IPS-18c (cell line): ENCODE results near the gene TTLL9.
A peak's percentile ranks its signal among the peaks of the same experiment; 100 is the strongest.

Source experiments
- H3K4me3 ChIP-seq: 2 replicates; pipeline ENCODE4 v1.7.0; 2013; ENCODE audit warnings: low read depth, mild to moderate bottlenecking, low read length, moderate library complexity; ENCODE audit not compliant: insufficient read depth
- H3K9me3 ChIP-seq: one replicate; pipeline ENCODE4 v1.6.1; 2013; ENCODE audit warnings: mild to moderate bottlenecking, low read length, moderate library complexity; ENCODE audit not compliant: control insufficient read depth, insufficient read depth

TTLL9 gene

GRCh38 chr20:31969991-31970390 lies 99.6 kb downstream of the TTLL9 start:
- Histone ChIP-seq H3K4me3 (no peak overlapping the region), H3K9me3 (no peaks in the 10 kb centered on the region)

- Histone ChIP-seq H3K4me3 (no peak overlapping the region), H3K9me3 (no peaks in the 10 kb centered on the region)
Measured at GRCh38 chr20:31972471-31973021, 102.1 kb downstream of the TTLL9 start.

- Histone ChIP-seq H3K4me3 (no peak overlapping the region), H3K9me3 (no peaks in the 10 kb centered on the region)
Measured at GRCh38 chr20:31974296-31974695, 103.9 kb downstream of the TTLL9 start.

DNA sequence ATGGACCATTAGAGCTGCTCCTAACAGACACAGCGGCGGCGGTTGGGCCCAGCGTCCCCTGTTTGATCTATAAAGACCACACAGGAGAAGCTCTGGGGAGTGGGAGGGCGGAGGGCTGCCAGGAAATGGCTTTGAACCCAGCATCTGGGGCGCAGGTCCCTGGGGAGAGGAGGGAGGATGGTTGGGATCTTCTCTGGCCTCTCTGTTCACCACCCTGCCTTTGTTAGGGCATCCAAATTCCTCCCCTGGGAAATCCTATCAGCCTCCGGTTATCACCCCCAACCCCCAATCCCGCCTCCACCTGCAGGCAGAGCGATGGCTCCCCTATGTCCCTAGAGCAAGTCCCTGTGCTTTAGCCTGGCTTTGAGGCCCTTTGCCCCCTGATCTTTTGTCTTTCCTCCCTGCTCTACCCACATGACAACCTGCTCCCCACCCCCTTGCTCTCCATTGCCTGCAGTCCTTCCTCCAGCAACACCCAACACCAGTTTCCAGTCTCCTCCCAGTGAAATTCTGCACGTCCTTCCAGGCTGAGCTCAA lies 104.6 kb downstream of the TTLL9 start:
- Histone ChIP-seq H3K4me3 (0 out of 2 replicates have a peak overlapping the region, but pooled peaks have one; percentile 9), H3K9me3 (no peaks in the 10 kb centered on the region)

DNA sequence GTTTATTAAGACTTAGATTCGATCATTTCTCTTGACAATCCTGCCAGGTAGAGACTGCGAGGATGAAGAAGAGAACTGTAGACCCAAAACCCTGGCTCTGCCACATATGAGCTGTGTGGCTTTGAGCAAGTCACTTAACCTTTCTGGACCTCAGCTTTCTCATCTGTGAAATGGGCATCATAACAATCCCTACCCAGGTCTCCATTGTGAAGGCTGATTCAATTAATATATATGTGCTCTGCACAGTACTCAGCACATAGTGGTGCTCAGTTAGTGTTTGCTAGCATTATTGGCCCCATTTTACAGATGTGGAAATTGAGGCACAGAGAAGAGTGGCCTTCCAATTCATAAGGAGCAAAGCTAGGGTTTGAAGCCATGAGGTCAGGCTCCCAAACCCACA lies 105.4 kb downstream of the TTLL9 start:
- no peaks in the 10 kb centered on the region for H3K9me3 ChIP-seq
- H3K4me3 ChIP-seq = no peak overlapping the region

- H3K9me3 ChIP-seq = no peaks in the 10 kb centered on the region
- H3K4me3 ChIP-seq = no peak overlapping the region
Measured at GRCh38 chr20:31977080-31977479, 106.6 kb downstream of the TTLL9 start.

- H3K9me3 ChIP-seq = no peaks in the 10 kb centered on the region
- H3K4me3 ChIP-seq = no peak overlapping the region
Measured at GRCh38 chr20:31979713-31980426, 109.4 kb downstream of the TTLL9 start.

- H3K9me3 ChIP-seq = no peaks in the 10 kb centered on the region
Measured at GRCh38 chr20:31981784-31982183, 111.3 kb downstream of the TTLL9 start.

GRCh38 chr20:31984981-31985471 lies 114.6 kb downstream of the TTLL9 start:
- Histone ChIP-seq H3K9me3 (no peaks in the 10 kb centered on the region), H3K4me3 (no peak overlapping the region)

More at GRCh38 chr20:31981784-31982183, 111.3 kb downstream of the TTLL9 start:
- no peak overlapping the region for H3K4me3 ChIP-seq

- H3K9me3 ChIP-seq = no peaks in the 10 kb centered on the region
Measured at GRCh38 chr20:31987744-31988143, 117.3 kb downstream of the TTLL9 start.

GRCh38 chr20:31988430-31989015 lies 118.1 kb downstream of the TTLL9 start:
- Histone ChIP-seq H3K9me3 (no peaks in the 10 kb centered on the region), H3K4me3 (no peak overlapping the region)

More at GRCh38 chr20:31987744-31988143, 117.3 kb downstream of the TTLL9 start:
- H3K4me3 ChIP-seq = no peak overlapping the region

DNA sequence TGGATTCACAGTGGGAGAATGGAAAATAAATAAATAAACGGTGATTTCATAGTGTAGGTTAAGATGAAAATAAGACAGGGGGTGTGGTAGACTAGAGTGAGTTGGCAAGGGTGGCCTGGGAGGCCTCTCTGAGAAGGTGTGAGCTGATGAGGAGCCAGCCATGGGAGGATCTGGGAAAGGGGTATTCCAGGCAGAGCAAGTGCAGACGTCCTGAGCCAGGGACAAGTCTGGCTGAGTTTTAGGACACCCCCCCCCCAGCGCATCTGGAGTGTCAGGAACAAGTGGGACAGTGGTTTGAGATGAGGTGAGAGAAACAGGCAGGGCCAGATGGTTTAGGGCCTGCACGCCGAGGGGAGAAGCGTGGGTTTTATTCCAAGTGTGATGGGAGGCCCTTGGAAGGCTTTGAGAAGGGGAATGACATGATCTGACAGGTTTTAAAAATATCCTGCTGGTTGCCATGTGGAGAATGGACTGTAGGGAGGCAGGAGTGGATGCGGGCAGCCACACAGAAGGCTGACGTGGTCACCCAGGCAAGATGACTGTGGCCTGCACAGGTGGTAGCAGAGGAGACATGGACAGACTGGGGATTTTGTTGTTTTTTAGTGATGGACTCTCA lies 118.7 kb downstream of the TTLL9 start:
- Histone ChIP-seq H3K9me3 (no peaks in the 10 kb centered on the region), H3K4me3 (no peak overlapping the region)

GRCh38 chr20:31990641-31991338 lies 120.4 kb downstream of the TTLL9 start:
- no peak overlapping the region for H3K4me3 ChIP-seq
- H3K9me3 ChIP-seq = no peaks in the 10 kb centered on the region

- H3K9me3 ChIP-seq = no peaks in the 10 kb centered on the region
- no peak overlapping the region for H3K4me3 ChIP-seq
Measured at GRCh38 chr20:31991339-31991705, 120.9 kb downstream of the TTLL9 start.

- Histone ChIP-seq H3K9me3 (no peaks in the 10 kb centered on the region), H3K4me3 (no peak overlapping the region)
Measured at GRCh38 chr20:31992086-31992485, 121.7 kb downstream of the TTLL9 start.
